KOPT-K1 (cell line): Measurements from ENCODE around the gene GRHL1.

Source experiments
- H3K27ac ChIP-seq: fragments of 200-600 bp; sonication (generic); 2 replicates; pipeline ENCODE4 v1.5.1; 2016; ENCODE audit warnings: antibody characterized with exemption, mild to moderate bottlenecking, low read depth, low read length; ENCODE audit not compliant: poor library complexity, severe bottlenecking
- H3K36me3 ChIP-seq: fragments of 200-600 bp; sonication (generic); 2 replicates; pipeline ENCODE4 v1.5.1; 2017; ENCODE audit warnings: antibody characterized with exemption, mild to moderate bottlenecking, low read length, moderate library complexity; ENCODE audit not compliant: insufficient read depth
- H3K9me3 ChIP-seq: fragments of 200-600 bp; sonication (generic); 2 replicates; pipeline ENCODE4 v1.5.1; 2017; ENCODE audit warnings: antibody characterized with exemption, low read length, mild to moderate bottlenecking; ENCODE audit not compliant: insufficient read depth, poor library complexity, severe bottlenecking

The GRHL1 gene

GRCh38 chr2:9959262-9959661 lies 7.8 kb downstream of the GRHL1 start:
- Histone ChIP-seq H3K36me3 (no peaks in the 10 kb centered on the region), H3K9me3 (no peaks in the 10 kb centered on the region), H3K27ac (no peak overlapping the region)

GRCh38 chr2:9961013-9961412 lies 9.5 kb downstream of the GRHL1 start:
- Histone ChIP-seq H3K27ac (no peak overlapping the region), H3K36me3 (no peaks in the 10 kb centered on the region), H3K9me3 (no peaks in the 10 kb centered on the region)

- H3K36me3 ChIP-seq: no peaks in the 10 kb centered on the region
- no peak overlapping the region for H3K27ac ChIP-seq
- H3K9me3 ChIP-seq: no peaks in the 10 kb centered on the region
These were observed 13.0 kb downstream of the GRHL1 start for GRCh38 chr2:9964334-9964980.

GRCh38 chr2:9965119-9965822 lies 13.8 kb downstream of the GRHL1 start:
- Histone ChIP-seq H3K36me3 (no peaks in the 10 kb centered on the region), H3K27ac (no peak overlapping the region), H3K9me3 (no peaks in the 10 kb centered on the region)

- Histone ChIP-seq H3K36me3 (no peaks in the 10 kb centered on the region), H3K27ac (no peak overlapping the region), H3K9me3 (no peaks in the 10 kb centered on the region)
These were observed 15.1 kb downstream of the GRHL1 start for GRCh38 chr2:9966491-9967022.

GRCh38 chr2:9967053-9967775 lies 15.7 kb downstream of the GRHL1 start:
- Histone ChIP-seq H3K9me3 (no peaks in the 10 kb centered on the region), H3K36me3 (no peaks in the 10 kb centered on the region), H3K27ac (no peak overlapping the region)

GRCh38 chr2:9968553-9969497 lies 17.3 kb downstream of the GRHL1 start:
- Histone ChIP-seq H3K27ac (no peak overlapping the region), H3K36me3 (no peaks in the 10 kb centered on the region), H3K9me3 (no peaks in the 10 kb centered on the region)

GRCh38 chr2:9970200-9971044 lies 18.9 kb downstream of the GRHL1 start:
- Histone ChIP-seq H3K36me3 (no peaks in the 10 kb centered on the region), H3K9me3 (no peaks in the 10 kb centered on the region), H3K27ac (no peak overlapping the region)

- no peaks in the 10 kb centered on the region for H3K36me3 ChIP-seq
- H3K9me3 ChIP-seq: no peaks in the 10 kb centered on the region
- no peak overlapping the region for H3K27ac ChIP-seq
These were observed 19.8 kb downstream of the GRHL1 start for GRCh38 chr2:9971105-9971818.

GRCh38 chr2:9971890-9972289 lies 20.4 kb downstream of the GRHL1 start:
- Histone ChIP-seq H3K36me3 (no peaks in the 10 kb centered on the region), H3K9me3 (no peaks in the 10 kb centered on the region), H3K27ac (no peak overlapping the region)

- H3K36me3 ChIP-seq: no peaks in the 10 kb centered on the region
- H3K9me3 ChIP-seq: no peaks in the 10 kb centered on the region
- H3K27ac ChIP-seq: no peak overlapping the region
These were observed 21.4 kb downstream of the GRHL1 start for GRCh38 chr2:9972621-9973479.

GRCh38 chr2:9973690-9974089 lies 22.2 kb downstream of the GRHL1 start:
- H3K27ac ChIP-seq: no peak overlapping the region
- no peaks in the 10 kb centered on the region for H3K9me3 ChIP-seq
- H3K36me3 ChIP-seq: no peaks in the 10 kb centered on the region

GRCh38 chr2:9974343-9974742 lies 22.9 kb downstream of the GRHL1 start:
- Histone ChIP-seq H3K36me3 (no peaks in the 10 kb centered on the region), H3K9me3 (no peaks in the 10 kb centered on the region), H3K27ac (no peak overlapping the region)
